HG03066 (cell line): ENCODE measurements around the gene ACP6.
A peak's percentile ranks its signal among the peaks of the same experiment; 100 is the strongest.
"Not testable (repeated sequence)": the region's sequence is repeated elsewhere in the genome, so short reads cannot be mapped to it uniquely, and the experiment has no call there.

Source experiments
- ATAC-seq: cut with Tn5 transposase; IDR thresholded peaks from one replicate; pipeline ENCODE4 v1.9.1; 2021; ENCODE audit warnings: low read depth; ENCODE audit not compliant: unreplicated experiment

ACP6 gene

GRCh38 chr1:147624529-147624928 lies 45.8 kb downstream of the ACP6 start:
- ATAC-seq = no peak

GRCh38 chr1:147624011-147624410 lies 46.3 kb downstream of the ACP6 start:
- no peak for ATAC-seq

- no peak for ATAC-seq
These were observed 47.6 kb downstream of the ACP6 start for GRCh38 chr1:147622731-147623130.

- ATAC-seq = no peak
These were observed 49.8 kb downstream of the ACP6 start for GRCh38 chr1:147620543-147620942.

- no peak for ATAC-seq
These were observed 50.6 kb downstream of the ACP6 start for GRCh38 chr1:147619741-147620140.

GRCh38 chr1:147618771-147619170 lies 51.6 kb downstream of the ACP6 start:
- ATAC-seq = no peak

- ATAC-seq = no peak
These were observed 52.2 kb downstream of the ACP6 start for GRCh38 chr1:147618077-147618569.

- not testable (repeated sequence) for ATAC-seq
These were observed 55.4 kb downstream of the ACP6 start for GRCh38 chr1:147614966-147615365.

- ATAC-seq = no peak
These were observed 56.8 kb downstream of the ACP6 start for GRCh38 chr1:147613506-147613905.

- ATAC-seq = no peak
These were observed 58.0 kb downstream of the ACP6 start for GRCh38 chr1:147612366-147612765.

GRCh38 chr1:147611586-147611985 lies 58.7 kb downstream of the ACP6 start:
- ATAC-seq = no peak

GRCh38 chr1:147611021-147611426 lies 59.3 kb downstream of the ACP6 start:
- ATAC-seq = peak; percentile 94

- ATAC-seq = no peak
These were observed 61.0 kb downstream of the ACP6 start for GRCh38 chr1:147609358-147609757.

- no peak for ATAC-seq
These were observed 61.7 kb downstream of the ACP6 start for GRCh38 chr1:147608596-147608995.

GRCh38 chr1:147605591-147605990 lies 64.7 kb downstream of the ACP6 start:
- ATAC-seq = no peak

- no peak for ATAC-seq
These were observed 66.3 kb downstream of the ACP6 start for GRCh38 chr1:147603986-147604385.

- ATAC-seq = no peak
These were observed 69.9 kb downstream of the ACP6 start for GRCh38 chr1:147600119-147601111.

GRCh38 chr1:147599362-147600118 lies 70.8 kb downstream of the ACP6 start:
- ATAC-seq = peak; percentile 64

- ATAC-seq = peak; percentile 5
These were observed 71.5 kb downstream of the ACP6 start for GRCh38 chr1:147598621-147599361.

GRCh38 chr1:147597010-147597409 lies 73.3 kb downstream of the ACP6 start:
- ATAC-seq = no peak
